H1 (cell line): ENCODE results near the gene B4GALNT3. TPM values are rescaled to one million over a fixed set of nuclear protein-coding genes. Genes with fewer than 3 reads are reported as not detected.

Experiments used
- CTCF ChIA-PET: fragments of 300-600 bp; sonication (Branson Sonifier 250); formaldehyde crosslinking; loops from one replicate; lab custom pipeline; 2021; ENCODE audit not compliant: partially characterized antibody; lab: Charles Lee
- POLR2A ChIA-PET: fragments of 300-600 bp; sonication (Branson Sonifier 250); formaldehyde crosslinking; loops from one replicate; lab custom pipeline; 2021; ENCODE audit warnings: inconsistent platforms; ENCODE audit not compliant: partially characterized antibody; lab: Charles Lee
- DNase-seq, 2 experiments: peaks; one replicate each; pipeline versions ENCODE4 v3.0.0 to v3.0.0-alpha.2; 2010 to 2022; ENCODE audit warnings: low spot score in 2 of 2, low read depth in 1 of 2, mixed read lengths in 1 of 2
- FAIRE-seq: peaks from 2 replicates; lab custom pipeline; 2011; peaks lifted over from hg19 to GRCh38; lab: Jason Lieb, UNC
- H2AFZ ChIP-seq: 2 replicates; pipeline ENCODE4 v1.8.1; 2012; ENCODE audit warnings: low read length, inconsistent platforms
- H2AK5ac ChIP-seq: 2 replicates; pipeline ENCODE4 v1.6.1; 2013; ENCODE audit warnings: low read depth, low read length
- H2BK120ac ChIP-seq: replicated peaks from 2 replicates; pipeline ENCODE3; 2013; ENCODE audit warnings: low read depth, low read length, inconsistent platforms
- H2BK12ac ChIP-seq: 2 replicates; pipeline ENCODE4 v1.6.1; 2013; ENCODE audit warnings: low read depth, low read length
- H2BK15ac ChIP-seq: 2 replicates; pipeline ENCODE4 v1.6.1; 2013; ENCODE audit warnings: low read length
- H2BK20ac ChIP-seq: 2 replicates; pipeline ENCODE4 v1.6.1; 2013; ENCODE audit warnings: low read length
- H2BK5ac ChIP-seq: 2 replicates; pipeline ENCODE4 v1.6.1; 2013; ENCODE audit warnings: low read depth, low read length
- H3K14ac ChIP-seq: 2 replicates; pipeline ENCODE4 v1.6.1; 2013; ENCODE audit warnings: inconsistent platforms; ENCODE audit not compliant: insufficient read length
- H3K18ac ChIP-seq: 2 replicates; pipeline ENCODE4 v1.6.1; 2013; ENCODE audit warnings: low read length; ENCODE audit errors: extremely low read depth
- H3K23ac ChIP-seq: 2 replicates; pipeline ENCODE4 v1.6.1; 2013; ENCODE audit warnings: inconsistent platforms; ENCODE audit not compliant: insufficient read length
- H3K23me2 ChIP-seq: 2 replicates; pipeline ENCODE4 v1.6.1; 2013; ENCODE audit warnings: low read depth, low read length
- H3K27ac ChIP-seq: 2 replicates; pipeline ENCODE4 v1.6.1; 2011; ENCODE audit warnings: low read depth, low read length, inconsistent platforms
- H3K27me3 ChIP-seq, 4 experiments: replicated peaks in 1 of 4; 1 replicate in 1 of 4; 2 replicates in 3 of 4; pipeline versions ENCODE4 v1.6.1 to v1.8.1; 2011 to 2013; ENCODE audit warnings: low read length in 3 of 4, mild to moderate bottlenecking in 3 of 4, inconsistent platforms in 2 of 4, mixed read lengths in 2 of 4, moderate library complexity in 1 of 4; ENCODE audit not compliant: control insufficient read depth in 3 of 4, insufficient read depth in 3 of 4; ENCODE audit errors: extremely low read depth in 1 of 4
- H3K36me3 ChIP-seq, 4 experiments: 2 replicates each; pipeline versions ENCODE4 v1.6.1 to v1.8.1; 2011 to 2013; ENCODE audit warnings: mild to moderate bottlenecking in 4 of 4, low read length in 3 of 4, moderate library complexity in 2 of 4, control low read depth in 1 of 4, inconsistent platforms in 1 of 4; ENCODE audit not compliant: insufficient read depth in 4 of 4, control insufficient read depth in 2 of 4
- H3K4ac ChIP-seq: replicated peaks from 2 replicates; pipeline ENCODE3; 2013; ENCODE audit warnings: low read length, low read depth, mixed read lengths, inconsistent platforms; ENCODE audit not compliant: insufficient read length
- H3K4me1 ChIP-seq, 4 experiments: replicated peaks in 1 of 4; 1 replicate in 1 of 4; 2 replicates in 3 of 4; pipeline versions ENCODE4 v1.6.1 to v1.8.1; 2011 to 2013; ENCODE audit warnings: low read length in 3 of 4, inconsistent platforms in 2 of 4, mixed read lengths in 1 of 4; ENCODE audit not compliant: insufficient read depth in 4 of 4, control insufficient read depth in 3 of 4
- H3K4me2 ChIP-seq, 2 experiments: 2 replicates each; pipeline versions ENCODE4 v1.6.1 to v1.8.1; 2011 to 2013; ENCODE audit warnings: low read depth in 2 of 2, low read length in 2 of 2, control low read depth in 1 of 2, inconsistent platforms in 1 of 2, mild to moderate bottlenecking in 1 of 2; ENCODE audit not compliant: insufficient read depth in 1 of 2
- H3K4me3 ChIP-seq, 4 experiments: fragments of 200-600, 300-600 bp in 1 of 4; sonication (generic), shearing (Covaris generic), sonication (Bioruptor Twin) in 1 of 4; 2 replicates each; pipeline versions ENCODE4 v1.5.1 to v1.8.1; 2011 to 2016; ENCODE audit warnings: low read length in 4 of 4, low read depth in 3 of 4, control low read depth in 2 of 4, inconsistent platforms in 2 of 4, mild to moderate bottlenecking in 2 of 4, mixed read lengths in 1 of 4, moderate library complexity in 1 of 4; ENCODE audit not compliant: insufficient read depth in 2 of 4; ENCODE audit errors: extremely low read depth in 1 of 4
- H3K56ac ChIP-seq: replicated peaks from 2 replicates; pipeline ENCODE3; 2013; ENCODE audit warnings: low read depth, mild to moderate bottlenecking, mixed read lengths, low read length, inconsistent platforms; ENCODE audit not compliant: insufficient read length
- H3K79me1 ChIP-seq: 2 replicates; pipeline ENCODE4 v1.6.1; 2013; ENCODE audit warnings: low read depth, low read length, control low read depth
- H3K79me2 ChIP-seq, 2 experiments: 2 replicates each; pipeline versions ENCODE4 v1.6.1 to v1.8.1; 2012 to 2013; ENCODE audit warnings: low read length in 2 of 2, mild to moderate bottlenecking in 2 of 2, inconsistent platforms in 1 of 2; ENCODE audit not compliant: insufficient read depth in 2 of 2, control insufficient read depth in 1 of 2
- H3K9ac ChIP-seq, 4 experiments: replicated peaks in 1 of 4; 1 replicate in 1 of 4; 2 replicates in 3 of 4; pipeline versions ENCODE4 v1.6.1 to v1.8.1; 2011 to 2013; ENCODE audit warnings: low read depth in 3 of 4, low read length in 3 of 4, control low read depth in 2 of 4, mild to moderate bottlenecking in 2 of 4, moderate library complexity in 2 of 4, inconsistent platforms in 1 of 4; ENCODE audit errors: extremely low read depth in 1 of 4
- H3K9me3 ChIP-seq, 2 experiments: 2 replicates each; pipeline versions ENCODE4 v1.6.1 to v1.8.1; 2012 to 2013; ENCODE audit warnings: mild to moderate bottlenecking in 2 of 2, moderate library complexity in 2 of 2, control low read depth in 1 of 2, inconsistent platforms in 1 of 2, low read depth in 1 of 2, low read length in 1 of 2, mixed read lengths in 1 of 2; ENCODE audit not compliant: insufficient read depth in 2 of 2
- H4K20me1 ChIP-seq, 2 experiments: replicated peaks in 1 of 2; 2 replicates each; pipeline versions ENCODE3 to v1.8.1; 2011 to 2013; ENCODE audit warnings: inconsistent platforms in 2 of 2, low read length in 2 of 2, mild to moderate bottlenecking in 1 of 2; ENCODE audit not compliant: insufficient read depth in 2 of 2, control insufficient read depth in 1 of 2
- H4K5ac ChIP-seq: 2 replicates; pipeline ENCODE4 v1.6.1; 2013; ENCODE audit warnings: low read length, low read depth, mixed read lengths, inconsistent platforms; ENCODE audit not compliant: insufficient read length
- H4K8ac ChIP-seq: 2 replicates; pipeline ENCODE4 v1.8.0; 2013; ENCODE audit warnings: mild to moderate bottlenecking, moderate library complexity, low read length, inconsistent platforms; ENCODE audit not compliant: insufficient read depth; ENCODE audit errors: extremely low read depth
- H4K91ac ChIP-seq: replicated peaks from 2 replicates; pipeline ENCODE3; 2013; ENCODE audit warnings: low read length, mixed read lengths, inconsistent platforms; ENCODE audit not compliant: insufficient read length
- ATF2 ChIP-seq: IDR thresholded peaks from 2 replicates; pipeline ENCODE4 v1.6.1; 2012; ENCODE audit warnings: low read length, inconsistent platforms
- BACH1 ChIP-seq: IDR thresholded peaks from 2 replicates; pipeline ENCODE4 v1.6.1; 2012; ENCODE audit warnings: low read length, improper control_type of control experiment
- CBX5 ChIP-seq: fragments of 300-800, 300-1000 bp; sonication (generic); IDR thresholded peaks from 2 replicates; pipeline ENCODE4 v1.7.1; 2016; ENCODE audit warnings: antibody characterized with exemption, low read length, low read depth
- CREB1 ChIP-seq: IDR thresholded peaks from 2 replicates; pipeline ENCODE4 v1.6.1; 2012; ENCODE audit warnings: inconsistent platforms
- GTF2F1 ChIP-seq: IDR thresholded peaks from 2 replicates; pipeline ENCODE4 v1.6.1; 2012; ENCODE audit warnings: low read depth, low read length, improper control_type of control experiment, borderline replicate concordance
- MAX ChIP-seq: IDR thresholded peaks from 2 replicates; pipeline ENCODE4 v1.6.1; 2012; ENCODE audit warnings: inconsistent platforms
- NRF1 ChIP-seq: IDR thresholded peaks from 2 replicates; pipeline ENCODE4 v1.6.1; 2011; ENCODE audit warnings: mild to moderate bottlenecking, low read depth, low read length, improper control_type of control experiment
- RNF2 ChIP-seq: fragments of 200-900, 300-1000 bp; sonication (generic); IDR thresholded peaks from 2 replicates; pipeline ENCODE4 v1.7.1; 2016; ENCODE audit warnings: borderline replicate concordance, low read depth, mild to moderate bottlenecking, antibody characterized with exemption, low read length; ENCODE audit not compliant: poor library complexity, severe bottlenecking; ENCODE audit errors: missing control alignments
- SAP30 ChIP-seq: fragments of 300-600 bp; sonication (generic); IDR thresholded peaks from 2 replicates; pipeline ENCODE4 v1.7.1; 2012; ENCODE audit warnings: low read length, moderate library complexity, mild to moderate bottlenecking, inconsistent platforms; ENCODE audit not compliant: insufficient read depth, insufficient replicate concordance
- SIX5 ChIP-seq: IDR thresholded peaks from 2 replicates; pipeline ENCODE4 v1.6.1; 2011; ENCODE audit warnings: mild to moderate bottlenecking, low read depth, low read length
- SP2 ChIP-seq: IDR thresholded peaks from 2 replicates; pipeline ENCODE4 v1.6.1; 2012; ENCODE audit warnings: mild to moderate bottlenecking, low read length, inconsistent platforms
- TCF12 ChIP-seq: IDR thresholded peaks from 2 replicates; pipeline ENCODE4 v1.6.1; 2011; ENCODE audit warnings: low read depth, mild to moderate bottlenecking, low read length
- WGBS, 2 experiments: shearing (Covaris generic) in 1 of 2; methylation state at CpG; one replicate each; pipeline versions ENCODE4 v1.1.6 to v1.1.7; 2013 to 2015; ENCODE audit warnings: low lambda C conversion rate in 2 of 2, mixed read lengths in 2 of 2, inconsistent platforms in 1 of 2, low coverage in 1 of 2, missing lambda C conversion rate in 1 of 2; ENCODE audit not compliant: insufficient replicate concordance in 2 of 2, insufficient coverage in 1 of 2, insufficient read length in 1 of 2; ENCODE audit errors: extremely low coverage in 1 of 2, missing lambda C conversion rate in 1 of 2; 5-methylcytosine and 5-hydroxymethylcytosine counted together
- polyA plus RNA-seq, 7 experiments: library from polyadenylated mRNA; depleted of rRNA in 3 of 7; stranded (reverse) in 5 of 7; unstranded in 2 of 7; fragments of >200 nt in 5 of 7; fragments of 200-250 nt in 2 of 7; gene quantifications; 1 replicate in 5 of 7; 2 replicates in 1 of 7; 4 replicates in 1 of 7; pipeline versions ENCODE4 v1.2.1 to v1.2.3, GENCODE V29; 2011 to 2013; ENCODE audit warnings: missing spikeins in 2 of 7, mixed read lengths in 2 of 7
- total RNA-seq: library from RNA; stranded (reverse); fragmentation: NEBNext Ultra II Directional; extraction: Animal tissue kit (Norgen Biotek cat#: 25700); gene quantifications from 2 replicates; pipeline ENCODE4 v1.2.1, GENCODE V29; 2021

B4GALNT3 gene
- total and polyA plus RNA-seq, 2 of the 8 experiments (the other 6 are each of a cell fraction or from before 2014, with no cell fraction given), result 12.5 to 20.3 TPM

- Histone ChIP-seq H3K27ac (no peak overlapping the region), H2BK15ac (no peak overlapping the region), H3K14ac (no peak overlapping the region), H2BK12ac (no peak overlapping the region), H2AK5ac (no peak overlapping the region), H2BK20ac (no peak overlapping the region), H3K79me1 (peaks cover 3% of the 10 kb centered on the region; the same call in 1 of the 2 replicates), H3K18ac (no peak overlapping the region), H3K36me3 (no peaks in the 10 kb centered on the region), H2BK120ac (no peak overlapping the region), H4K8ac (no peak overlapping the region), H2AFZ (no peak overlapping the region), H3K79me2 (no peaks in the 10 kb centered on the region), H3K4me3 (no peak overlapping the region), H3K23me2 (no peaks in the 10 kb centered on the region), H2BK5ac (no peak overlapping the region), H3K9me3 (no peaks in the 10 kb centered on the region), H4K91ac (no peak overlapping the region), H3K4me2 (no peak overlapping the region), H3K56ac (no peak overlapping the region), H3K4ac (no peak overlapping the region), H3K9ac (no peak overlapping the region), H3K27me3 (no peaks in the 10 kb centered on the region), H4K5ac (no peak overlapping the region), H3K4me1 (peaks cover 0 to 7% (median 0%) of the 10 kb centered on the region in 4 experiments; a peak in 1 of 7 replicates), H3K23ac (no peak overlapping the region), H4K20me1 (no peaks in the 10 kb centered on the region)
- WGBS, 2 experiments, result 90% methylated on average over 4 of the region's 4 CpGs; no CpG with 5 or more reads in 1 of the 2 experiments
- CTCF ChIA-PET, result interaction anchor here (0.7 to 1.5 kb wide), 4 partner anchors 24 to 68 kb away, joined by 3 to 4 read pairs (median 4); no protein-coding TSS in a partner anchor
- no peak for TF ChIP-seq ATF2
- no peak for TF ChIP-seq NRF1
- no peak for TF ChIP-seq SP2
- no peak for TF ChIP-seq RNF2
- TF ChIP-seq BACH1, result no peak
- TF ChIP-seq CBX5, result no peak
- TF ChIP-seq GTF2F1, result no peak
- no peak for TF ChIP-seq TCF12
- no peak for TF ChIP-seq SAP30
- no peak for TF ChIP-seq CREB1
- TF ChIP-seq MAX, result no peak
- no peak for TF ChIP-seq SIX5
- DNase-seq, result no peak
- POLR2A ChIA-PET, result no interaction called here
- FAIRE-seq, result no peak
These were observed 19.4 kb downstream of the B4GALNT3 start for GRCh38 chr12:479161-479560.
